Measurements from ENCODE around the gene YY1.

YY1 gene

GRCh38 chr14:100283984-100284881, 45.3 kb downstream of the YY1 start:
- no peak for TF ChIP-seq EZH2phosphoT487 (IDR thresholded peaks at IDR 0.05; ENCODE audit: borderline replicate concordance)
- TF ChIP-seq, protein P1, sequence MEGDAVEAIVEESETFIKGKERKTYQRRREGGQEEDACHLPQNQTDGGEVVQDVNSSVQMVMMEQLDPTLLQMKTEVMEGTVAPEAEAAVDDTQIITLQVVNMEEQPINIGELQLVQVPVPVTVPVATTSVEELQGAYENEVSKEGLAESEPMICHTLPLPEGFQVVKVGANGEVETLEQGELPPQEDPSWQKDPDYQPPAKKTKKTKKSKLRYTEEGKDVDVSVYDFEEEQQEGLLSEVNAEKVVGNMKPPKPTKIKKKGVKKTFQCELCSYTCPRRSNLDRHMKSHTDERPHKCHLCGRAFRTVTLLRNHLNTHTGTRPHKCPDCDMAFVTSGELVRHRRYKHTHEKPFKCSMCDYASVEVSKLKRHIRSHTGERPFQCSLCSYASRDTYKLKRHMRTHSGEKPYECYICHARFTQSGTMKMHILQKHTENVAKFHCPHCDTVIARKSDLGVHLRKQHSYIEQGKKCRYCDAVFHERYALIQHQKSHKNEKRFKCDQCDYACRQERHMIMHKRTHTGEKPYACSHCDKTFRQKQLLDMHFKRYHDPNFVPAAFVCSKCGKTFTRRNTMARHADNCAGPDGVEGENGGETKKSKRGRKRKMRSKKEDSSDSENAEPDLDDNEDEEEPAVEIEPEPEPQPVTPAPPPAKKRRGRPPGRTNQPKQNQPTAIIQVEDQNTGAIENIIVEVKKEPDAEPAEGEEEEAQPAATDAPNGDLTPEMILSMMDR (conservative IDR thresholded peaks at IDR 0.05; ENCODE audit: low read length), result no peak
- Histone ChIP-seq H3F3A (ENCODE audit: low read depth) (no peaks in the 10 kb centered on the region), H3K79me2 (ENCODE audit: insufficient read depth, low read length) (peaks cover 36% of the 10 kb centered on the region), H3K9ac (ENCODE audit: low read depth, low read length, poor library complexity, severe bottlenecking) (no peak overlapping the region), H3K4me2 (ENCODE audit: low read depth, low read length, poor library complexity, severe bottlenecking) (no peak overlapping the region), H3K9me2 (replicated peaks; ENCODE audit: low read depth, low read length) (no peaks in the 10 kb centered on the region), H3K4me3 (ENCODE audit: low read length, poor library complexity, severe bottlenecking) (no peak overlapping the region), H3K4me1 (ENCODE audit: insufficient read depth, low read length, poor library complexity, severe bottlenecking) (peaks cover under 1% of the 10 kb centered on the region), H2AFZ (ENCODE audit: low read length) (no peak overlapping the region), H3K27me3 (ENCODE audit: insufficient read depth, low read length, poor library complexity, severe bottlenecking) (no peaks in the 10 kb centered on the region), H3K36me3 (ENCODE audit: insufficient read depth, low read length) (peaks cover 35% of the 10 kb centered on the region; the same call in 1 of the 2 replicates), H3K9me3 (ENCODE audit: insufficient read depth, low read depth, low read length) (no peaks in the 10 kb centered on the region), H4K20me1 (ENCODE audit: insufficient read depth, low read length, poor library complexity, severe bottlenecking) (peaks cover 39% of the 10 kb centered on the region)

DNA sequence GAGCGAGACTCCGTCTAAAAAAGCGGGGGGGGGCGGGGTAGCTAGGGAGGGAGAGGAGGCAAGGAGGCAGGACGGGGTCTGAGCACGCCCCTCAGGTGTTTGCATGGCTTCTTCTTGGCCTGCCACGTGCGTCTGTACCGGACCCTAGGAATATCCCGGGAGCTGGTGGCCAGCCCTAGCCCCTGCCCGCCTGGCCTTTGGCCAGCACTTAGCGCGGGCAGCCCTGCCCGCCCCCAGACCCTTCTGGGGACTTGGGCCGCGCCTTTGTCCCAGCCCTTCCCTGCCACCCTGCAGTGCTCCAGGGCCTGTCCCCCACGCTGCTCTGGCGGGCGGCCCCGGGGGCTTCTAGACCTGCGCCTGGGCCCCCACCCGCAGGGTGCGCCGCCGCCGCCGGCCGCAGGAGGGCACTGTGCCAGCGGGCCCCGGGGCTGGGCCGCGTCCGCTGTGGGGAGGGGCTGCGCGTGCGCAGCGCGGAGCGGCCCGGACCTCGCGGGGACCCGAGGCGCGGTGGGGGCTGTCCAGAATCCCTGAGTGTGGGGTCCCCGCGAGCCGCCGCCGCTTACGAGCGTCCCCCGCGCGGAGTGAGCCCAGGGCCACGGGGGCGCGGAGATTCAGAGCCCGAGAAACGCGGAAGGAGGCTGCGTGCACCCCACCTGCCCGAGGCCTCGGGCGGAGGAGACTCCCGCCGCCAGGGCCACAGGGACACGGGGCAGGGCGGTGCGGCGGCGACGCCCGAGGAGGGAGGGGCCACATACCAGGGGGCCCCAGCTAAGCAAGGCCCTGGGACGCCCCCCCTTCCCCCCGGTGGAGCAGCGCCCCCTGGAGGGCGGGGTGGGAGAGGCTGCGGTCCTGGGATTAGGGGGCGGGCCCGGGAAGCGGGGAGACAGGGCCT, 46.3 kb downstream of the YY1 start:
- H3K9ac ChIP-seq (ENCODE audit: low read depth, low read length, poor library complexity, severe bottlenecking), result peak overlapping the region; percentile 90
- H3F3A ChIP-seq (ENCODE audit: low read depth), result no peaks in the 10 kb centered on the region
- H3K4me2 ChIP-seq (ENCODE audit: low read depth, low read length, poor library complexity, severe bottlenecking), result peak overlapping the region; percentile 79
- H3K79me2 ChIP-seq (ENCODE audit: insufficient read depth, low read length), result peaks cover 26% of the 10 kb centered on the region; the same call in 1 of the 2 replicates
- H3K4me1 ChIP-seq (ENCODE audit: insufficient read depth, low read length, poor library complexity, severe bottlenecking), result no peaks in the 10 kb centered on the region
- H3K27me3 ChIP-seq (ENCODE audit: insufficient read depth, low read length, poor library complexity, severe bottlenecking), result no peaks in the 10 kb centered on the region
- H3K4me3 ChIP-seq (ENCODE audit: low read length, poor library complexity, severe bottlenecking), result peak overlapping the region; percentile 92
- H4K20me1 ChIP-seq (ENCODE audit: insufficient read depth, low read length, poor library complexity, severe bottlenecking), result peaks cover 29% of the 10 kb centered on the region
- TF ChIP-seq EZH2phosphoT487 (IDR thresholded peaks at IDR 0.05; ENCODE audit: borderline replicate concordance), result no peak
- TF ChIP-seq, protein P1 (conservative IDR thresholded peaks at IDR 0.05; ENCODE audit: low read length), result peak; percentile 68
- H3K9me3 ChIP-seq (ENCODE audit: insufficient read depth, low read depth, low read length), result no peaks in the 10 kb centered on the region
- H3K36me3 ChIP-seq (ENCODE audit: insufficient read depth, low read length), result peaks cover 25% of the 10 kb centered on the region; the same call in 1 of the 2 replicates
- H3K9me2 ChIP-seq (replicated peaks; ENCODE audit: low read depth, low read length), result no peaks in the 10 kb centered on the region
- peak overlapping the region; percentile 100 for H2AFZ ChIP-seq (ENCODE audit: low read length)

DNA sequence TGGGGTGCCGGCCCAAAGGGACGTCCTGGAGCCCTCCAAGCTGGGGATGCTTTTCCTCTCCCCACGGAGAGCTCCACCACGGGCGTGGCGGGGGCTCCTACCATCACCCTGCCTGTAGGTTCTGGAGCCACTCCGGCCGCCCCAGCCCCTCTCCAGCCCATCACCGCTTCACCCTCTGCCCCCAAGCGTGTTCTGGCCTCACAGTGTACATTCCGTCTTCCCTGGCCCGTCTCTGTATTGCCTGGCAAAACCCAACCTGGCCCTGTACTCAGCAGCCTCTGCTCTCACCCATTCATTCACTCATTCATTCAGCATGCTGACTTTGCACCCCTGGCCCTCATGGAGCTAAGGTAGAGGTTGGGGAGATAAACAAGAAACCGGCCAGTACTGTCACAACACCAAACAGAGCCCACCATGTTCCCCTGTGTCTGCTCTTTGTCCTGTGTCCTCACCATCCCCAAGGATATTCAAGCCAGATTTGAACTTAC, 47.0 kb downstream of the YY1 start:
- Histone ChIP-seq H3K27me3 (ENCODE audit: insufficient read depth, low read length, poor library complexity, severe bottlenecking) (no peaks in the 10 kb centered on the region), H3K36me3 (ENCODE audit: insufficient read depth, low read length) (peaks cover 22% of the 10 kb centered on the region; the same call in 1 of the 2 replicates), H3K9ac (ENCODE audit: low read depth, low read length, poor library complexity, severe bottlenecking) (peak overlapping the region; percentile 90), H3K9me2 (replicated peaks; ENCODE audit: low read depth, low read length) (no peaks in the 10 kb centered on the region), H3K4me1 (ENCODE audit: insufficient read depth, low read length, poor library complexity, severe bottlenecking) (no peaks in the 10 kb centered on the region), H3K9me3 (ENCODE audit: insufficient read depth, low read depth, low read length) (no peaks in the 10 kb centered on the region), H2AFZ (ENCODE audit: low read length) (no peak overlapping the region), H3K4me2 (ENCODE audit: low read depth, low read length, poor library complexity, severe bottlenecking) (peak overlapping the region; percentile 79), H4K20me1 (ENCODE audit: insufficient read depth, low read length, poor library complexity, severe bottlenecking) (peaks cover 24% of the 10 kb centered on the region), H3F3A (ENCODE audit: low read depth) (no peaks in the 10 kb centered on the region), H3K79me2 (ENCODE audit: insufficient read depth, low read length) (peaks cover 20% of the 10 kb centered on the region; the same call in 1 of the 2 replicates), H3K4me3 (ENCODE audit: low read length, poor library complexity, severe bottlenecking) (peak overlapping the region; percentile 92)
- TF ChIP-seq, protein P1 (conservative IDR thresholded peaks at IDR 0.05; ENCODE audit: low read length), result no peak
- TF ChIP-seq EZH2phosphoT487 (IDR thresholded peaks at IDR 0.05; ENCODE audit: borderline replicate concordance), result no peak

Data from Loucy (cell line).